DMS53 treated with DMSO at 0.1 percent for 48 hours (cell line): Measurements from ENCODE around the gene DDX17.

Source experiments
- DNase-seq: peaks from one replicate; lab custom pipeline; 2025; ENCODE audit not compliant: unreplicated experiment; lab: John Stamatoyannopoulos, UW

The DDX17 gene

GRCh38 chr22:38467438-38467903 is 38.6 kb downstream of the DDX17 start:
- DNase-seq: no peak

GRCh38 chr22:38465673-38466490 is 40.2 kb downstream of the DDX17 start:
- no peak for DNase-seq

GRCh38 chr22:38464992-38465672 is 41.0 kb downstream of the DDX17 start:
- no peak for DNase-seq

- no peak for DNase-seq
Measured at GRCh38 chr22:38462960-38463784, 42.9 kb downstream of the DDX17 start.

GRCh38 chr22:38461414-38462081 is 44.6 kb downstream of the DDX17 start:
- peak; percentile 74 for DNase-seq

- DNase-seq: no peak
Measured at GRCh38 chr22:38461057-38461413, 45.1 kb downstream of the DDX17 start.

- DNase-seq: no peak
Measured at GRCh38 chr22:38460426-38460840, 45.7 kb downstream of the DDX17 start.

GRCh38 chr22:38456841-38457699 is 49.0 kb downstream of the DDX17 start:
- no peak for DNase-seq

- DNase-seq: no peak
Measured at GRCh38 chr22:38456272-38456835, 49.8 kb downstream of the DDX17 start.

- DNase-seq: no peak
Measured at GRCh38 chr22:38455530-38456271, 50.4 kb downstream of the DDX17 start.

- no peak for DNase-seq
Measured at GRCh38 chr22:38455076-38455529, 51.0 kb downstream of the DDX17 start, which contains the start of gene KCNJ4. KCNJ4 (minus strand) TSS chr22:38455199; CDS start chr22:38428132, 27,067 bp downstream.

GRCh38 chr22:38454353-38455075 is 51.6 kb downstream of the DDX17 start:
- DNase-seq: no peak

GRCh38 chr22:38453996-38454352 is 52.1 kb downstream of the DDX17 start:
- no peak for DNase-seq

GRCh38 chr22:38453066-38453672 is 52.9 kb downstream of the DDX17 start:
- no peak for DNase-seq

- DNase-seq: no peak
Measured at GRCh38 chr22:38452373-38453065, 53.6 kb downstream of the DDX17 start.

GRCh38 chr22:38451864-38452263 is 54.2 kb downstream of the DDX17 start:
- no peak for DNase-seq

- DNase-seq: no peak
Measured at GRCh38 chr22:38451404-38451803, 54.7 kb downstream of the DDX17 start.
